ENCODE results near the gene TECPR1. TPM values are rescaled to one million over a fixed set of nuclear protein-coding genes. Genes with fewer than 3 reads are reported as not detected.

Gene TECPR1
- total and polyA plus RNA-seq, 3 donors from 2014 or later: 13.5 to 24.6 (median 18.5) TPM

DNA sequence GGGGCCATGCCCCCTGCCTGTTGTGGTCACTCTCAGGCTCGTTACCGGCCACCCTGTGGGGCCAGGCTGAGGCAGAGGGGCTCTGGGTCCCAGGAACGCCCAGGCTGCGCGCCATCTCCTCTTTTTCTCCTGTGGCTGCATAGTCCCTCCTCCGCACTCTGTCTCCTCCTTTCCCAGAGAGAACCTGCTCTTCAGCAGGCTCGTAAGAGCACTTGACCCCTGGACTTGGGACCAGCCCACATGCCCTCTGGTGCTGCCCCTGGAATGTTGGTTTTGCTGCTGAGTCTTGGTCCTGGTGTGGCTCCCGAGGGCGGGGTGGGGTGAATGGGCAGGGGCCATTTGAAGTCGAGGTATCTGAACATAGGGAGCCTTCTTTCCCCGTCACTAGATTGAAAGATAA, 47.4 kb downstream of the TECPR1 start:
- Histone ChIP-seq H3K36me3 (ENCODE audit: low read depth, missing control alignments) (no peaks in the 10 kb centered on the region), H3K27ac (no peak overlapping the region), H3K4me3 (no peak overlapping the region), H3K4me1 (no peaks in the 10 kb centered on the region), H3K27me3 (no peaks in the 10 kb centered on the region), H3K9me3 (no peaks in the 10 kb centered on the region)
- TF ChIP-seq POLR2A (IDR thresholded peaks at IDR 0.05): no peak
- TF ChIP-seq, protein P1, sequence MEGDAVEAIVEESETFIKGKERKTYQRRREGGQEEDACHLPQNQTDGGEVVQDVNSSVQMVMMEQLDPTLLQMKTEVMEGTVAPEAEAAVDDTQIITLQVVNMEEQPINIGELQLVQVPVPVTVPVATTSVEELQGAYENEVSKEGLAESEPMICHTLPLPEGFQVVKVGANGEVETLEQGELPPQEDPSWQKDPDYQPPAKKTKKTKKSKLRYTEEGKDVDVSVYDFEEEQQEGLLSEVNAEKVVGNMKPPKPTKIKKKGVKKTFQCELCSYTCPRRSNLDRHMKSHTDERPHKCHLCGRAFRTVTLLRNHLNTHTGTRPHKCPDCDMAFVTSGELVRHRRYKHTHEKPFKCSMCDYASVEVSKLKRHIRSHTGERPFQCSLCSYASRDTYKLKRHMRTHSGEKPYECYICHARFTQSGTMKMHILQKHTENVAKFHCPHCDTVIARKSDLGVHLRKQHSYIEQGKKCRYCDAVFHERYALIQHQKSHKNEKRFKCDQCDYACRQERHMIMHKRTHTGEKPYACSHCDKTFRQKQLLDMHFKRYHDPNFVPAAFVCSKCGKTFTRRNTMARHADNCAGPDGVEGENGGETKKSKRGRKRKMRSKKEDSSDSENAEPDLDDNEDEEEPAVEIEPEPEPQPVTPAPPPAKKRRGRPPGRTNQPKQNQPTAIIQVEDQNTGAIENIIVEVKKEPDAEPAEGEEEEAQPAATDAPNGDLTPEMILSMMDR (IDR thresholded peaks at IDR 0.05): no peak
- no peak for DNase-seq
- intact Hi-C loops (cut with DNase I; ENCODE audit: low total_unique reads): no loop called here
- WGBS, 2 donors: 84 to 88% methylated on average over 11 of the region's 11 CpGs

DNA sequence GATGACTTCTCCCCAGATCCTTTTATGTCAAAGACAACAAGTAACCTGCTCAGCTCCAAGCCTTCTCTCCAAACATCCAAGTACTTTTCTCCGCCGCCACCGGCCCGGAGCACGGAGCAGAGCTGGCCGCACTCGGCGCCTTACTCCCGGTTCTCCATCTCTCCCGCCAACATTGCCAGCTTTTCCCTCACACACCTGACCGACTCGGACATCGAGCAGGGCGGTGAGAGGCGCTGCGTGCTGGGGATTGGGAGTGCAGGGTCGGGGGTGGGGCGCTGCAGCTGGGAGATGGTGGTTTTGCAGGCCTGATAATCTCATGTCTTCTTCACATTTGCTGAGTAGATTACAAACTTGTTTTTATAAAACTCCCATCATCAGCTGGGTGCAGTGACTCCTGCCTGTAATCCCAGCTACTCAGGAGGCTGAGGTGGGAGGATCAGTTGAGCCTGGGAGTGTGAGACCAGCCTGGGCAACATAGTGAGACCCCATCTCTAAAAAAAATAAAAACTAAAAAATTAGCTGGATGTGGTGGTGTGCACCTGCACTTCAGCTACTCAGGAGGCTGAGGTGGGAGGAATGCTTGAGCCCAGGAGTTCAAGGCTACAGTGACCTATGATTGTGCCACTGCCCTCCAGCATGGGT, 47.9 kb downstream of the TECPR1 start:
- no peak for TF ChIP-seq POLR2A (IDR thresholded peaks at IDR 0.05)
- TF ChIP-seq, protein P1 (IDR thresholded peaks at IDR 0.05): no peak
- no peak overlapping the region for H3K4me3 ChIP-seq
- no peaks in the 10 kb centered on the region for H3K9me3 ChIP-seq
- 93 to 95% methylated on average over 18 of the region's 18 CpGs for WGBS, 2 donors
- H3K27me3 ChIP-seq: no peaks in the 10 kb centered on the region
- no peaks in the 10 kb centered on the region for H3K4me1 ChIP-seq
- DNase-seq: no peak
- no peak overlapping the region for H3K27ac ChIP-seq
- intact Hi-C loops (cut with DNase I; ENCODE audit: low total_unique reads): no loop called here
- no peaks in the 10 kb centered on the region for H3K36me3 ChIP-seq (ENCODE audit: low read depth, missing control alignments)

DNA sequence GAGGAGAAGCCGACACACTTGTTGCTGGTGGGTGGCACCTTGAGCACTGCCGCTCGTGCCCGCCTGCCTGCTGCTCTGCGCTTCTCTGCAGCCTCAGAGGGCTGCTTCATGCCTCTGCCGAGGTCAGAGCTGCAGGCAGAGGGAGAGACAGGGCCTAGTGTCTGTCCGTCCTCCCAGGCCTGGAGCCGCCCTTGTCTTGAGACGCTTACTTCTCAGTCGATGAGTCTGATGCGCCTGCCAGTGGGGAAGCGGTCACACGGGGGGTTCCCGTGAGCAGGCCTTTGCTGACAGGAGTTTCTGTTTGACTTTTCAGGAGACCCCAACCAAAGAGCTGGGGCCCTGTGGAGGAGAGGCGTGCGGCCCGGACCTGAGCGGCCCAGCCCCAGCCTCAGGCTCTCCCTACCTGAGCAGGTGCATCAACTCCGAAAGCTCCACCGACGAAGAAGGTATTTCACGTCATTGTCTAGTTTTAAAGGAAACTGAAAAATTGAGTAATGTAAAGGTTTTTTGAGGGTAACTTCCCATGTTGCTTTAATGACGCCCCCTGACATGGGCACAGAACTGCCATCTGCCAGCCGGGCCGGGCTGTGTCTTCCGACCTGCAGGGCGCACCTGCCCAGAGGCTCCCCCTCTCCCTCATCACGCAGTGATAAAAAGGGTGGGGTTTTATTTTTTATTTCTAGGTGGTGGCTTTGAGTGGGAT, 48.6 kb downstream of the TECPR1 start:
- TF ChIP-seq, protein P1 (IDR thresholded peaks at IDR 0.05): no peak
- TF ChIP-seq POLR2A (IDR thresholded peaks at IDR 0.05): no peak
- Histone ChIP-seq H3K36me3 (ENCODE audit: low read depth, missing control alignments) (no peaks in the 10 kb centered on the region), H3K4me1 (no peaks in the 10 kb centered on the region), H3K9me3 (no peaks in the 10 kb centered on the region), H3K27me3 (no peaks in the 10 kb centered on the region), H3K27ac (no peak overlapping the region), H3K4me3 (no peak overlapping the region)
- 92 to 95% methylated on average over 18 to 28 of the region's 28 CpGs for WGBS, 2 donors
- no peak for DNase-seq
- intact Hi-C loops (cut with DNase I; ENCODE audit: low total_unique reads): no loop called here

DNA sequence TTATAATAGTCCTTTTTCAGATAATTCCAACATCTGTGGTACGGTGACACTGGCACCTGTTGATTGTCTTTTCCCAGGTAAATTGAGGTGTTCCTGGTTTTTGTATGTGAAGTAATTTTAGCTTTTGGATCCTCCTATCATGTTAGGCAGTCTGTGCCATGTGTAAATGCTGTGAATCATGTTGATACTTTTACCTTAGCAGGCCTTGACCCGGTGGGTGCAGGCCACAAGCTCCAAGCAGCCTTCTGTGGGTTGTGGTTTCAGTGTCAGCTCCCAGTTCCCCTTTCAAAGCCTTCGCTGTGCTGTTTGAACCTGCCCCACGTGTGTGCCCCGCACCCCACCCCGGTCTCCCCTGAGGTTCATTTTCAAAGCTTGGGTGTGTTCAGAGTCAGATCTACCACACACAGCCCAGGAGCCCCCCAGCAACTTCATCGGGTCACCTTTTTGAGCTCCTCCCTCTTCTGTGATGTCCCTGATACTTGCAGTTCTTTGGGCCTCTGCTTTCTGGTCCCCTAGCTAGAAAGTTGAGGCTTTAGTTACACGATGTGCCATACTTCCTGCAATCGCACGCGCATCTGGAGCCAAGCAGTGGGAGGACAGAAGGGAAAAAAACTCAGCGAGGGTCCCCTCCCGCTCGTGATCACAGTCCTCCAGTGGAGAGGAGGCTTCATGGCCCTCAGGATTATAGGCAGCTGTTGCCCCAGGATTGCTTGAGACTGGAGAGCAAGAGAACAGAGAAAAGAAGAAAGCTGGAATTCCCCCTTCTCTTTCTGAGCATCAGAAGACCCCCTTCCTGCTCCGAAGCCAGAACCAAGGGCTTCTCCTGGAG, 49.5 kb downstream of the TECPR1 start:
- intact Hi-C loops (cut with DNase I; ENCODE audit: low total_unique reads): no loop called here
- no peaks in the 10 kb centered on the region for H3K27me3 ChIP-seq
- TF ChIP-seq POLR2A (IDR thresholded peaks at IDR 0.05): no peak
- TF ChIP-seq, protein P1 (IDR thresholded peaks at IDR 0.05): no peak
- no peak overlapping the region for H3K27ac ChIP-seq
- H3K9me3 ChIP-seq: no peaks in the 10 kb centered on the region
- H3K4me1 ChIP-seq: no peaks in the 10 kb centered on the region
- H3K4me3 ChIP-seq: no peak overlapping the region
- DNase-seq: no peak
- H3K36me3 ChIP-seq (ENCODE audit: low read depth, missing control alignments): no peaks in the 10 kb centered on the region
- 87 to 89% methylated on average over 15 of the region's 15 CpGs for WGBS, 2 donors

Data from testis (tissue), 3 donors.